Fibroblast of lung (primary cell): ENCODE data around the gene FIZ1. TPM values are rescaled to one million over a fixed set of nuclear protein-coding genes. Genes with fewer than 3 reads are reported as not detected.

Experiments
- DNase-seq, 2 donors: peaks; one replicate each; pipeline versions ENCODE4 v3.0.0 to v3.0.0-alpha.2; 2010; ENCODE audit warnings: low read depth in 2 of 2
- H2AFZ ChIP-seq: 2 replicates; pipeline ENCODE4 v1.5.1; 2012; ENCODE audit warnings: low read length, control low read depth, inconsistent platforms
- H3K27ac ChIP-seq: 2 replicates; pipeline ENCODE4 v1.5.1; 2011; ENCODE audit warnings: low read length, control low read depth; ENCODE audit not compliant: insufficient read depth
- H3K27me3 ChIP-seq: 2 replicates; pipeline ENCODE4 v1.5.1; 2011; ENCODE audit warnings: mild to moderate bottlenecking, low read length; ENCODE audit not compliant: control insufficient read depth, insufficient read depth
- H3K36me3 ChIP-seq: 2 replicates; pipeline ENCODE4 v1.5.1; 2011; ENCODE audit warnings: low read length; ENCODE audit not compliant: control insufficient read depth, insufficient read depth
- H3K4me1 ChIP-seq: 2 replicates; pipeline ENCODE4 v1.5.1; 2011; ENCODE audit warnings: low read length; ENCODE audit not compliant: control insufficient read depth, insufficient read depth; ENCODE audit errors: extremely low read depth
- H3K4me2 ChIP-seq: 2 replicates; pipeline ENCODE4 v1.5.1; 2011; ENCODE audit warnings: low read length, control low read depth; ENCODE audit not compliant: insufficient read depth; ENCODE audit errors: extremely low read depth
- H3K4me3 ChIP-seq, 4 experiments: fragments of 200-600 bp in 1 of 4; sonication (generic) in 1 of 4; replicated peaks in 1 of 4; 2 replicates each; pipeline ENCODE4 v1.5.1; 2011 to 2016; ENCODE audit warnings: low read length in 4 of 4, low read depth in 3 of 4, mild to moderate bottlenecking in 3 of 4, control low read depth in 2 of 4, inconsistent platforms in 1 of 4, mixed read lengths in 1 of 4; ENCODE audit not compliant: insufficient read depth in 1 of 4; ENCODE audit errors: control extremely low read depth in 1 of 4
- H3K79me2 ChIP-seq: 2 replicates; pipeline ENCODE4 v1.5.1; 2012; ENCODE audit warnings: mild to moderate bottlenecking, low read length, inconsistent platforms; ENCODE audit not compliant: control insufficient read depth, insufficient read depth
- H3K9ac ChIP-seq: 2 replicates; pipeline ENCODE4 v1.5.1; 2011; ENCODE audit warnings: mild to moderate bottlenecking, low read length, control low read depth; ENCODE audit not compliant: insufficient read depth
- H3K9me3 ChIP-seq: 2 replicates; pipeline ENCODE4 v1.5.1; 2012; ENCODE audit warnings: low read depth, low read length; ENCODE audit not compliant: control insufficient read depth, insufficient read depth
- H4K20me1 ChIP-seq: 2 replicates; pipeline ENCODE4 v1.5.1; 2011; ENCODE audit warnings: low read length; ENCODE audit not compliant: control insufficient read depth, insufficient read depth; ENCODE audit errors: extremely low read depth
- CTCF ChIP-seq, 2 donors: IDR thresholded peaks in 1 of 2; conservative IDR thresholded peaks in 1 of 2; 1 replicate in 1 of 2; 2 replicates in 1 of 2; pipeline ENCODE4 v1.5.1; 2011 to 2012; ENCODE audit warnings: low read length in 2 of 2, control low read depth in 1 of 2, inconsistent platforms in 1 of 2, low read depth in 1 of 2, mild to moderate bottlenecking in 1 of 2
- EZH2 ChIP-seq: IDR thresholded peaks from 2 replicates; pipeline ENCODE4 v1.5.1; 2012; ENCODE audit warnings: low read length, control low read depth, mild to moderate bottlenecking; ENCODE audit errors: missing control alignments
- polyA plus RNA-seq, 2 donors: library from polyadenylated mRNA; depleted of rRNA in 1 of 2; stranded (reverse) in 1 of 2; unstranded in 1 of 2; fragments of >200 nt; gene quantifications; 2 replicates each; pipeline ENCODE4 v1.2.1, GENCODE V29; 2011 to 2012; ENCODE audit warnings: missing spikeins in 1 of 2
- total RNA-seq: library from RNA; depleted of rRNA; stranded (reverse); fragments of >200 nt; gene quantifications from 2 replicates; pipeline ENCODE4 v1.2.1, GENCODE V29; 2014

Gene FIZ1
- total and polyA plus RNA-seq, 2 donors (not counting 1 experiment from before 2014, with no cell fraction given) = 1.8 to 2.3 TPM

GRCh38 chr19:55546822-55547614, 52.3 kb downstream of the FIZ1 start:
- peaks cover 32% of the 10 kb centered on the region for H3K4me1 ChIP-seq
- H2AFZ ChIP-seq = no peak overlapping the region
- no peaks in the 10 kb centered on the region for H3K36me3 ChIP-seq
- H3K9ac ChIP-seq = no peak overlapping the region
- no peaks in the 10 kb centered on the region for H3K79me2 ChIP-seq
- no peaks in the 10 kb centered on the region for H3K27me3 ChIP-seq
- H3K9me3 ChIP-seq = no peaks in the 10 kb centered on the region
- DNase-seq = peak; percentile 89 to 93
- peak overlapping the region; percentile 10 for H3K4me2 ChIP-seq
- no peaks in the 10 kb centered on the region for H4K20me1 ChIP-seq
- TF ChIP-seq CTCF (conservative IDR thresholded peaks at IDR 0.05 in 1 of 2, IDR thresholded peaks at IDR 0.05 in 1 of 2; ENCODE audit: low read depth in 1 of 2, low read length in 2 of 2) (no peak), EZH2 (no peak)
- peak overlapping the region; percentile 56 for H3K27ac ChIP-seq
- no peak overlapping the region for H3K4me3 ChIP-seq

- Histone ChIP-seq H3K27me3 (no peaks in the 10 kb centered on the region), H3K36me3 (no peaks in the 10 kb centered on the region), H3K27ac (peak overlapping the region; percentile 31), H2AFZ (peak overlapping the region; percentile 57), H3K9ac (no peak overlapping the region), H3K4me3 (no peak overlapping the region), H3K4me2 (no peak overlapping the region), H3K9me3 (no peaks in the 10 kb centered on the region), H3K79me2 (no peaks in the 10 kb centered on the region), H4K20me1 (no peaks in the 10 kb centered on the region), H3K4me1 (peaks cover 32% of the 10 kb centered on the region)
- no peak for TF ChIP-seq CTCF (conservative IDR thresholded peaks at IDR 0.05 in 1 of 2, IDR thresholded peaks at IDR 0.05 in 1 of 2; ENCODE audit: low read depth in 1 of 2, low read length in 2 of 2)
- no peak for TF ChIP-seq EZH2
- DNase-seq = peak in 1 of 2 donors; percentile 41
Measured at GRCh38 chr19:55546011-55546410, 53.3 kb downstream of the FIZ1 start.

GRCh38 chr19:55545443-55545842, 53.9 kb downstream of the FIZ1 start, which contains the start of gene SBK3:
Gene SBK3 (minus strand): TSS chr19:55545543. CDS start chr19:55545543, 0 bp downstream.
- Histone ChIP-seq H2AFZ (peak within 1 kb of the TSS; percentile 57), H3K27ac (peak within 1 kb of the TSS; percentile 31)
- TF ChIP-seq CTCF (conservative IDR thresholded peaks at IDR 0.05 in 1 of 2, IDR thresholded peaks at IDR 0.05 in 1 of 2; ENCODE audit: low read depth in 1 of 2, low read length in 2 of 2) = no peak
- TF ChIP-seq EZH2 = no peak

More at GRCh38 chr19:55545443-55545842, 53.9 kb downstream of the FIZ1 start, which contains the start of gene SBK3:
- Histone ChIP-seq H3K79me2 (no peaks in the 10 kb centered on the region), H4K20me1 (no peaks in the 10 kb centered on the region), H3K36me3 (no peaks in the 10 kb centered on the region), H3K27me3 (no peaks in the 10 kb centered on the region), H3K9ac (no peak within 1 kb of the TSS), H3K4me1 (peaks cover 32% of the 10 kb centered on the region), H3K9me3 (no peaks in the 10 kb centered on the region), H3K4me3 (no peak within 1 kb of the TSS), H3K4me2 (no peak within 1 kb of the TSS)
- DNase-seq = no peak
